ENCODE measurements around the gene FAM83G. TPM values are rescaled to one million over a fixed set of nuclear protein-coding genes. Genes with fewer than 3 reads are reported as not detected.

Gene FAM83G
- total and polyA plus RNA-seq, 2 experiments from 2014 or later = 14.7 to 25.4 TPM

- Histone ChIP-seq H3K79me2 (peaks cover 26% of the 10 kb centered on the region), H4K20me1 (ENCODE audit: insufficient read depth, poor library complexity, severe bottlenecking) (peaks cover 13% of the 10 kb centered on the region), H3K27ac (no peak overlapping the region), H3K9me2 (replicated peaks; ENCODE audit: insufficient read depth) (no peaks in the 10 kb centered on the region), H3K4me1 (ENCODE audit: insufficient read depth) (peaks cover 28% of the 10 kb centered on the region), H3K9me3 (ENCODE audit: low read depth) (no peaks in the 10 kb centered on the region), H2AFZ (no peak overlapping the region), H3K4me2 (no peak overlapping the region), H3K27me3 (no peaks in the 10 kb centered on the region), H3K4me3 (no peak overlapping the region), H3K36me3 (replicated peaks; ENCODE audit: insufficient read depth, low read depth) (no peaks in the 10 kb centered on the region)
- DNase-seq (ENCODE audit: low spot score) = no peak
- WGBS (ENCODE audit: low lambda C conversion rate, missing lambda C conversion rate) = 88% methylated on average over 4 of the region's 4 CpGs
- TF ChIP-seq CTCF (IDR thresholded peaks at IDR 0.05; ENCODE audit: poor library complexity) = no peak
- TF ChIP-seq EZH2phosphoT487 (IDR thresholded peaks at IDR 0.05; ENCODE audit: low read depth, severe bottlenecking, unreplicated experiment) = no peak
- TF ChIP-seq EZH2 (IDR thresholded peaks at IDR 0.05; ENCODE audit: borderline replicate concordance) = no peak
Observed at GRCh38 chr17:19005789-19006430, 1.3 kb upstream of the FAM83G start.

GRCh38 chr17:19005137-19005773, 691 bp upstream of the FAM83G start:
- 79% methylated on average over 13 of the region's 13 CpGs for WGBS (ENCODE audit: low lambda C conversion rate, missing lambda C conversion rate)
- peaks cover 27% of the 10 kb centered on the region for H3K79me2 ChIP-seq
- DNase-seq (ENCODE audit: low spot score) = no peak
- no peaks in the 10 kb centered on the region for H3K9me2 ChIP-seq (replicated peaks; ENCODE audit: insufficient read depth)
- peak overlapping the region; percentile 93 for H3K27ac ChIP-seq
- no peaks in the 10 kb centered on the region for H3K9me3 ChIP-seq (ENCODE audit: low read depth)
- no peaks in the 10 kb centered on the region for H3K27me3 ChIP-seq
- H3K4me2 ChIP-seq = peak overlapping the region; percentile 97
- no peaks in the 10 kb centered on the region for H3K36me3 ChIP-seq (replicated peaks; ENCODE audit: insufficient read depth, low read depth)
- TF ChIP-seq EZH2phosphoT487 (IDR thresholded peaks at IDR 0.05; ENCODE audit: low read depth, severe bottlenecking, unreplicated experiment) (no peak), EZH2 (IDR thresholded peaks at IDR 0.05; ENCODE audit: borderline replicate concordance) (no peak), CTCF (IDR thresholded peaks at IDR 0.05; ENCODE audit: poor library complexity) (no peak)
- peaks cover 35% of the 10 kb centered on the region for H3K4me1 ChIP-seq (ENCODE audit: insufficient read depth)
- peaks cover 15% of the 10 kb centered on the region for H4K20me1 ChIP-seq (ENCODE audit: insufficient read depth, poor library complexity, severe bottlenecking)
- H2AFZ ChIP-seq = peak overlapping the region; percentile 63
- H3K4me3 ChIP-seq = no peak overlapping the region

- Histone ChIP-seq H3K27me3 (no peaks in the 10 kb centered on the region), H4K20me1 (ENCODE audit: insufficient read depth, poor library complexity, severe bottlenecking) (peaks cover 23% of the 10 kb centered on the region), H3K4me1 (ENCODE audit: insufficient read depth) (peaks cover 35% of the 10 kb centered on the region), H3K9me2 (replicated peaks; ENCODE audit: insufficient read depth) (no peaks in the 10 kb centered on the region), H3K4me3 (peak overlapping the region; percentile 94), H3K4me2 (peak overlapping the region; percentile 97), H3K9me3 (ENCODE audit: low read depth) (no peaks in the 10 kb centered on the region), H3K79me2 (peaks cover 42% of the 10 kb centered on the region), H3K27ac (peak overlapping the region; percentile 98), H2AFZ (peak overlapping the region; percentile 20), H3K36me3 (replicated peaks; ENCODE audit: insufficient read depth, low read depth) (no peaks in the 10 kb centered on the region)
- WGBS (ENCODE audit: low lambda C conversion rate, missing lambda C conversion rate) = 32% methylated on average over 51 of the region's 73 CpGs
- DNase-seq (ENCODE audit: low spot score) = peak; percentile 81
- TF ChIP-seq EZH2phosphoT487 (IDR thresholded peaks at IDR 0.05; ENCODE audit: low read depth, severe bottlenecking, unreplicated experiment) = no peak
- no peak for TF ChIP-seq EZH2 (IDR thresholded peaks at IDR 0.05; ENCODE audit: borderline replicate concordance)
- TF ChIP-seq CTCF (IDR thresholded peaks at IDR 0.05; ENCODE audit: poor library complexity) = no peak
Observed at GRCh38 chr17:19003543-19004420, 782 bp downstream of the FAM83G start.

Data from hepatocyte (in vitro differentiated cells).